ENCODE measurements around the gene GOLPH3. TPM values are rescaled to one million over a fixed set of nuclear protein-coding genes. Genes with fewer than 3 reads are reported as not detected.
"Not testable (repeated sequence)": the region's sequence is repeated elsewhere in the genome, so short reads cannot be mapped to it uniquely, and the experiment has no call there.

GOLPH3 gene
- total and polyA plus RNA-seq, 2 experiments from 2014 or later, result 68.5 to 96.1 TPM

- not testable (repeated sequence) for ATAC-seq; DNase-seq (ENCODE audit: low spot score); H3K36me3 ChIP-seq (ENCODE audit: insufficient read depth); H3K27me3 ChIP-seq (ENCODE audit: insufficient read depth); H3K27ac ChIP-seq (ENCODE audit: low read depth); H4K20me1 ChIP-seq (replicated peaks; ENCODE audit: insufficient read depth); H3K4me2 ChIP-seq; H3F3A ChIP-seq (replicated peaks; ENCODE audit: low read depth); H3K4me3 ChIP-seq; H3K9me2 ChIP-seq (ENCODE audit: insufficient read depth); H3K27me3 Mint-ChIP-seq (ENCODE audit: insufficient read depth, low read depth, poor library complexity); H3K27ac Mint-ChIP-seq; H3K4me1 ChIP-seq (ENCODE audit: insufficient read depth); H3K9me3 Mint-ChIP-seq; H2AFZ ChIP-seq; H3K4me3 Mint-ChIP-seq
- peaks cover 60% of the 10 kb centered on the region for H3K79me2 ChIP-seq (replicated peaks; ENCODE audit: insufficient read depth)
- Mint-ChIP-seq H3K36me3 (ENCODE audit: low read depth) (peaks cover 53% of the 10 kb centered on the region), H3K4me1 (peaks cover 14% of the 10 kb centered on the region; the same call in 2 of the 3 replicates)
Observed at GRCh38 chr5:32118922-32119321, 55.2 kb downstream of the GOLPH3 start.

GRCh38 chr5:32116574-32117313 is 57.4 kb downstream of the GOLPH3 start:
- Histone ChIP-seq H2AFZ (no peak overlapping the region), H3K4me3 (no peak overlapping the region), H4K20me1 (replicated peaks; ENCODE audit: insufficient read depth) (peaks cover 8% of the 10 kb centered on the region), H3K9me2 (ENCODE audit: insufficient read depth) (no peaks in the 10 kb centered on the region), H3K4me1 (ENCODE audit: insufficient read depth) (no peaks in the 10 kb centered on the region), H3F3A (replicated peaks; ENCODE audit: low read depth) (0 out of 2 replicates have a peak, but pooled peaks cover 3% of the 10 kb centered on the region), H3K36me3 (ENCODE audit: insufficient read depth) (peaks cover 5% of the 10 kb centered on the region; the same call in 1 of the 2 replicates), H3K27ac (ENCODE audit: low read depth) (no peak overlapping the region), H3K79me2 (replicated peaks; ENCODE audit: insufficient read depth) (peaks cover 43% of the 10 kb centered on the region), H3K4me2 (no peak overlapping the region), H3K27me3 (ENCODE audit: insufficient read depth) (no peaks in the 10 kb centered on the region)
- ATAC-seq (no peak), DNase-seq (ENCODE audit: low spot score) (no peak)
- Mint-ChIP-seq H3K4me1 (peaks cover 5% of the 10 kb centered on the region; the same call in 2 of the 3 replicates), H3K27me3 (ENCODE audit: insufficient read depth, low read depth, poor library complexity) (peaks cover 2% of the 10 kb centered on the region), H3K27ac (no peak overlapping the region; the same call in 1 of the 2 replicates), H3K4me3 (no peak overlapping the region), H3K36me3 (ENCODE audit: low read depth) (peaks cover 68% of the 10 kb centered on the region), H3K9me3 (no peaks in the 10 kb centered on the region)
- TF ChIP-seq EZH2 (IDR thresholded peaks at IDR 0.05; ENCODE audit: low read depth, unreplicated experiment) (no peak), ETS1 (IDR thresholded peaks at IDR 0.05) (no peak), REST (IDR thresholded peaks at IDR 0.05; ENCODE audit: unreplicated experiment) (no peak), ZNF462 (CRISPR knock-in tag; IDR thresholded peaks at IDR 0.05) (no peak), POLR2AphosphoS5 (IDR thresholded peaks at IDR 0.05; ENCODE audit: low read depth) (no peak), ZNF114 (CRISPR knock-in tag; IDR thresholded peaks at IDR 0.05) (no peak), JUNB (IDR thresholded peaks at IDR 0.05; ENCODE audit: unreplicated experiment) (no peak), ZNF331 (CRISPR knock-in tag; IDR thresholded peaks at IDR 0.05; ENCODE audit: low read depth) (no peak), STAT1 (IDR thresholded peaks at IDR 0.05; ENCODE audit: unreplicated experiment) (no peak), EZH2phosphoT487 (IDR thresholded peaks at IDR 0.05; ENCODE audit: unreplicated experiment) (no peak), NANOG (IDR thresholded peaks at IDR 0.05; ENCODE audit: borderline replicate concordance) (no peak)

Data from GM23338 (cell line).